ENCODE results near the gene ADAM10.

ADAM10 gene

GRCh38 chr15:58588096-58588495, 161.4 kb downstream of the ADAM10 start:
- no peaks in the 10 kb centered on the region; the same call in 1 of the 2 replicates for H3K9me3 ChIP-seq (ENCODE audit: insufficient read depth, low read length)
- no peak overlapping the region for H3K9ac ChIP-seq (ENCODE audit: insufficient read length, low read depth)
- H3K36me3 ChIP-seq (ENCODE audit: insufficient read depth, insufficient read length, low read length): no peaks in the 10 kb centered on the region
- no peak for TF ChIP-seq ZNF274 (IDR thresholded peaks at IDR 0.05; ENCODE audit: low read depth, low read length)
- TF ChIP-seq SUZ12 (IDR thresholded peaks at IDR 0.05; ENCODE audit: extremely low read depth, insufficient read depth, insufficient read length): no peak
- no peak for TF ChIP-seq YY1 (IDR thresholded peaks at IDR 0.05; ENCODE audit: insufficient read depth, insufficient read length)
- H3K4me1 ChIP-seq (ENCODE audit: insufficient read depth, insufficient read length): no peaks in the 10 kb centered on the region
- DNase-seq (ENCODE audit: low read depth, low spot score): no peak
- H3K4me3 ChIP-seq (ENCODE audit: insufficient read length, low read depth): no peak overlapping the region
- no peaks in the 10 kb centered on the region for H3K27me3 ChIP-seq (ENCODE audit: insufficient read depth, insufficient read length)

GRCh38 chr15:58587486-58587885, 162.0 kb downstream of the ADAM10 start:
- no peak overlapping the region for H3K4me3 ChIP-seq (ENCODE audit: insufficient read length, low read depth)
- no peaks in the 10 kb centered on the region for H3K27me3 ChIP-seq (ENCODE audit: insufficient read depth, insufficient read length)
- DNase-seq (ENCODE audit: low read depth, low spot score): no peak
- TF ChIP-seq YY1 (IDR thresholded peaks at IDR 0.05; ENCODE audit: insufficient read depth, insufficient read length) (no peak), ZNF274 (IDR thresholded peaks at IDR 0.05; ENCODE audit: low read depth, low read length) (no peak), SUZ12 (IDR thresholded peaks at IDR 0.05; ENCODE audit: extremely low read depth, insufficient read depth, insufficient read length) (no peak)
- no peak overlapping the region for H3K9ac ChIP-seq (ENCODE audit: insufficient read length, low read depth)
- no peaks in the 10 kb centered on the region for H3K36me3 ChIP-seq (ENCODE audit: insufficient read depth, insufficient read length, low read length)
- peaks cover 6% of the 10 kb centered on the region; the same call in 1 of the 2 replicates for H3K9me3 ChIP-seq (ENCODE audit: insufficient read depth, low read length)
- no peaks in the 10 kb centered on the region for H3K4me1 ChIP-seq (ENCODE audit: insufficient read depth, insufficient read length)

- DNase-seq (ENCODE audit: low read depth, low spot score): no peak
- TF ChIP-seq ZNF274 (IDR thresholded peaks at IDR 0.05; ENCODE audit: low read depth, low read length) (no peak), SUZ12 (IDR thresholded peaks at IDR 0.05; ENCODE audit: extremely low read depth, insufficient read depth, insufficient read length) (no peak), YY1 (IDR thresholded peaks at IDR 0.05; ENCODE audit: insufficient read depth, insufficient read length) (no peak)
- peaks cover 8% of the 10 kb centered on the region; the same call in 1 of the 2 replicates for H3K9me3 ChIP-seq (ENCODE audit: insufficient read depth, low read length)
- no peaks in the 10 kb centered on the region for H3K4me1 ChIP-seq (ENCODE audit: insufficient read depth, insufficient read length)
- no peaks in the 10 kb centered on the region for H3K27me3 ChIP-seq (ENCODE audit: insufficient read depth, insufficient read length)
- H3K9ac ChIP-seq (ENCODE audit: insufficient read length, low read depth): no peak overlapping the region
- no peaks in the 10 kb centered on the region for H3K36me3 ChIP-seq (ENCODE audit: insufficient read depth, insufficient read length, low read length)
- no peak overlapping the region for H3K4me3 ChIP-seq (ENCODE audit: insufficient read length, low read depth)
Observed at GRCh38 chr15:58585693-58586443, 163.6 kb downstream of the ADAM10 start.

- no peak for DNase-seq (ENCODE audit: low read depth, low spot score)
- Histone ChIP-seq H3K27me3 (ENCODE audit: insufficient read depth, insufficient read length) (no peaks in the 10 kb centered on the region), H3K36me3 (ENCODE audit: insufficient read depth, insufficient read length, low read length) (no peaks in the 10 kb centered on the region), H3K4me1 (ENCODE audit: insufficient read depth, insufficient read length) (no peaks in the 10 kb centered on the region), H3K4me3 (ENCODE audit: insufficient read length, low read depth) (no peak overlapping the region), H3K9ac (ENCODE audit: insufficient read length, low read depth) (no peak overlapping the region), H3K9me3 (ENCODE audit: insufficient read depth, low read length) (peaks cover 8% of the 10 kb centered on the region; the same call in 1 of the 2 replicates)
- TF ChIP-seq YY1 (IDR thresholded peaks at IDR 0.05; ENCODE audit: insufficient read depth, insufficient read length): no peak
Observed at GRCh38 chr15:58584789-58585461, 164.6 kb downstream of the ADAM10 start.

- Histone ChIP-seq H3K9me3 (ENCODE audit: insufficient read depth, low read length) (peaks cover 8% of the 10 kb centered on the region; the same call in 1 of the 2 replicates), H3K9ac (ENCODE audit: insufficient read length, low read depth) (no peak overlapping the region), H3K4me1 (ENCODE audit: insufficient read depth, insufficient read length) (no peaks in the 10 kb centered on the region), H3K36me3 (ENCODE audit: insufficient read depth, insufficient read length, low read length) (no peaks in the 10 kb centered on the region), H3K27me3 (ENCODE audit: insufficient read depth, insufficient read length) (no peaks in the 10 kb centered on the region), H3K4me3 (ENCODE audit: insufficient read length, low read depth) (no peak overlapping the region)
- DNase-seq (ENCODE audit: low read depth, low spot score): no peak
- TF ChIP-seq ZNF274 (IDR thresholded peaks at IDR 0.05; ENCODE audit: low read depth, low read length): no peak
- TF ChIP-seq YY1 (IDR thresholded peaks at IDR 0.05; ENCODE audit: insufficient read depth, insufficient read length): no peak
- no peak for TF ChIP-seq SUZ12 (IDR thresholded peaks at IDR 0.05; ENCODE audit: extremely low read depth, insufficient read depth, insufficient read length)
Observed at GRCh38 chr15:58583171-58583908, 166.2 kb downstream of the ADAM10 start.

GRCh38 chr15:58582160-58582559, 167.3 kb downstream of the ADAM10 start:
- DNase-seq (ENCODE audit: low read depth, low spot score): no peak
- no peak overlapping the region for H3K9ac ChIP-seq (ENCODE audit: insufficient read length, low read depth)
- H3K27me3 ChIP-seq (ENCODE audit: insufficient read depth, insufficient read length): no peaks in the 10 kb centered on the region
- no peak overlapping the region for H3K4me3 ChIP-seq (ENCODE audit: insufficient read length, low read depth)
- no peaks in the 10 kb centered on the region for H3K4me1 ChIP-seq (ENCODE audit: insufficient read depth, insufficient read length)
- H3K9me3 ChIP-seq (ENCODE audit: insufficient read depth, low read length): peaks cover 8% of the 10 kb centered on the region; the same call in 1 of the 2 replicates
- TF ChIP-seq ZNF274 (IDR thresholded peaks at IDR 0.05; ENCODE audit: low read depth, low read length): no peak
- TF ChIP-seq SUZ12 (IDR thresholded peaks at IDR 0.05; ENCODE audit: extremely low read depth, insufficient read depth, insufficient read length): no peak
- TF ChIP-seq YY1 (IDR thresholded peaks at IDR 0.05; ENCODE audit: insufficient read depth, insufficient read length): no peak
- H3K36me3 ChIP-seq (ENCODE audit: insufficient read depth, insufficient read length, low read length): no peaks in the 10 kb centered on the region

- Histone ChIP-seq H3K9ac (ENCODE audit: insufficient read length, low read depth) (no peak overlapping the region), H3K9me3 (ENCODE audit: insufficient read depth, low read length) (0 out of 2 replicates have a peak, but pooled peaks cover 2% of the 10 kb centered on the region), H3K27me3 (ENCODE audit: insufficient read depth, insufficient read length) (no peaks in the 10 kb centered on the region), H3K4me1 (ENCODE audit: insufficient read depth, insufficient read length) (no peaks in the 10 kb centered on the region), H3K4me3 (ENCODE audit: insufficient read length, low read depth) (no peak overlapping the region), H3K36me3 (ENCODE audit: insufficient read depth, insufficient read length, low read length) (no peaks in the 10 kb centered on the region)
- TF ChIP-seq YY1 (IDR thresholded peaks at IDR 0.05; ENCODE audit: insufficient read depth, insufficient read length): no peak
- TF ChIP-seq ZNF274 (IDR thresholded peaks at IDR 0.05; ENCODE audit: low read depth, low read length): no peak
- no peak for DNase-seq (ENCODE audit: low read depth, low spot score)
Observed at GRCh38 chr15:58576657-58577056, 172.8 kb downstream of the ADAM10 start.

All from NT2/D1 (cell line).